Esophagus muscularis mucosa (tissue), 3 donors: Measurements from ENCODE around the gene KHNYN.

Experiments used
- POLR2A ChIP-seq: fragments of 450-650 bp; IDR thresholded peaks from one replicate; pipeline ENCODE4 v1.6.1; 2017; ENCODE audit warnings: antibody characterized with exemption, moderate library complexity, mild to moderate bottlenecking, low read depth
- POLR2AphosphoS5 ChIP-seq, 2 donors: sonication (generic); formaldehyde crosslinking; IDR thresholded peaks; one replicate each; pipeline ENCODE4 v1.6.1; 2017; ENCODE audit warnings: antibody characterized with exemption in 2 of 2
- TF ChIP-seq, protein P1 (sequence below), 3 experiments: fragments of 200-600 bp in 2 of 3; fragments of 450-650 bp in 1 of 3; sonication (generic) in 2 of 3; IDR thresholded peaks; one replicate each; pipeline ENCODE4 v1.5.1; 2017 to 2019; ENCODE audit warnings: antibody characterized with exemption in 3 of 3, mild to moderate bottlenecking in 2 of 3, moderate library complexity in 1 of 3

- TF ChIP-seq, protein P1, sequence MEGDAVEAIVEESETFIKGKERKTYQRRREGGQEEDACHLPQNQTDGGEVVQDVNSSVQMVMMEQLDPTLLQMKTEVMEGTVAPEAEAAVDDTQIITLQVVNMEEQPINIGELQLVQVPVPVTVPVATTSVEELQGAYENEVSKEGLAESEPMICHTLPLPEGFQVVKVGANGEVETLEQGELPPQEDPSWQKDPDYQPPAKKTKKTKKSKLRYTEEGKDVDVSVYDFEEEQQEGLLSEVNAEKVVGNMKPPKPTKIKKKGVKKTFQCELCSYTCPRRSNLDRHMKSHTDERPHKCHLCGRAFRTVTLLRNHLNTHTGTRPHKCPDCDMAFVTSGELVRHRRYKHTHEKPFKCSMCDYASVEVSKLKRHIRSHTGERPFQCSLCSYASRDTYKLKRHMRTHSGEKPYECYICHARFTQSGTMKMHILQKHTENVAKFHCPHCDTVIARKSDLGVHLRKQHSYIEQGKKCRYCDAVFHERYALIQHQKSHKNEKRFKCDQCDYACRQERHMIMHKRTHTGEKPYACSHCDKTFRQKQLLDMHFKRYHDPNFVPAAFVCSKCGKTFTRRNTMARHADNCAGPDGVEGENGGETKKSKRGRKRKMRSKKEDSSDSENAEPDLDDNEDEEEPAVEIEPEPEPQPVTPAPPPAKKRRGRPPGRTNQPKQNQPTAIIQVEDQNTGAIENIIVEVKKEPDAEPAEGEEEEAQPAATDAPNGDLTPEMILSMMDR (IDR thresholded peaks at IDR 0.05), result no peak
- TF ChIP-seq POLR2AphosphoS5 (IDR thresholded peaks at IDR 0.05) (no peak), POLR2A (no peak)
These were observed 36.1 kb downstream of the KHNYN start for GRCh38 chr14:24465805-24466204.
